ENCODE measurements around the gene KLF2.
"Not testable (repeated sequence)": the region's sequence is repeated elsewhere in the genome, so short reads cannot be mapped to it uniquely, and the experiment has no call there.

The KLF2 gene

DNA sequence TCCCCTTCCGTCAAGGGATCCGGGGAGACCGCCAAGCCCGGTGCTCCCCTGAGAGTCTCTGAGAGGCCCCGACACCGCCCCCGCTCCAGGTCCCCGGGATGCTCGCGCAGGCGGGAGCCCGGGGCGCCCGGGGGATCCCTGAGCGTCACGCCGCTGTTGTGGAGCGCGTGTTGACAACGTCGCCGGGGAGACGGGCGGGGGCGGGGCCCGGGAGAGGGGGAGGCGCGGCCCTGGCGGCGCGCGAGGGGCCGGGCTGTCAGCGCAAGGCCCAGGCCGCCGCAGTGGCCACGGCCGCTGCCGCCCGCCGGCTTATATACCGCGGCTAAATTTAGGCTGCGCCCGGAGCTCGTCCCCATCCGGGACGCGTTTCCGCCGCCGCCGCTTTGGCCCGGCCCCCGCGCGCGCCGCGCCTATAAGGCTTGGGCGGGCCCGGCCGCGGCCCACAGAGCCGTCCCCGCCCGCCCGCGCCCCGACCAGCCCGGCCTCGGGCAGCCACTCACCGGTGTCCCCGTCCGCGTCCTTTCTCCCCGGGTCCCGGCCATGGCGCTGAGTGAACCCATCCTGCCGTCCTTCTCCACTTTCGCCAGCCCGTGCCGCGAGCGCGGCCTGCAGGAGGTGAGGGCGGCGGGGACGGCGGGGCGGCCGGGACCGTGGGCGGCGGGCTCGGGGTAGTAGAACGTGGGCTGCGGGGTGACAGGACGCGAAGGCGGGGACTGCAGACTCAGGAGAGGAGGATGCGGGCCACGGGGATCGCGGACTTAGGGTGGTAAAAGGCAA lies at the start of gene KLF2:
KLF2 (plus strand) TSS at position 443 of the 777 bp plus-strand sequence; CDS start at position 541, 98 bp downstream.
- DNase-seq, result peak; percentile 70

GRCh38 chr19:16280306-16280705 lies 44.3 kb upstream of the KLF2 start:
- DNase-seq, result no peak

- DNase-seq, result no peak
Measured at GRCh38 chr19:16281743-16282142, 42.9 kb upstream of the KLF2 start.

- peak; percentile 76 for DNase-seq
Measured at GRCh38 chr19:16283210-16284061, 41.2 kb upstream of the KLF2 start.

DNA sequence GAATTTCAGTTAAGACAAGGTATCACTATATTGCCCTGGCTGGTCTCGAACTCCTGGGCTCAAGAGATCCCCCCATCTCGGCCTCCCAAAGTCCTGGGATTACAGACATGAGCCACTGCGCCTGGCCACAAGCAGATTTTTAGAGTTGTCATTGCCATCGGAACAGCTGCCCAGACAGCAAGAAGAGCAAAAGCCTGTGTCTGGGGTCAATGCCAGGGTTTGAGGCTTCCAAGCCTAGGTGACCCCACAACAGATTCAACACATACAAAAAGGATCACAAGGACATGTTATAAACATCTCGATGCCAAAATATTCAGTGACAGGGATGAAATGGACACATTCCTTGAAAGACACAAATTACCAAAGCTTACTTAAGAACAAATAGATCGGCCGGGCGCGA lies 40.1 kb upstream of the KLF2 start:
- no peak for DNase-seq

DNA sequence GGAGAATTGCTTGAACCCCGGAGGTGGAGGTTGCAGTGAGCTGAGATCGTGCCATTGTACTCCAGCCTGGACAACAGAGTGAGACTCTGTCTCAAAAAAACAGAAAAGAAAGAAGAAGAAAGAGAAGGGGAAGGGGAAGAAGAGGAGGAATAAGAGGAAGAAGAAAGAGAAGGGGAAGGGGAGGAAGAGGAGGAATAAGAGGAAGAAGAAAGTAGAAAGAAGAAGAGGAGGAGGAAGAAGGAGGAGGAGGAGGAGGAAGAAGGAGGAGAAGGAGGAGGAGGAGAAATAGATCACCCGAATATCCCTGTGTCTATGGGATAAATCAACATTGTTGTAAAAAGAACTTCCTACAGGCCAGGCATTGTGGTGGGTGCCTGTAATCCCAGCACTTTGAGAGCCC lies 39.5 kb upstream of the KLF2 start:
- not testable (repeated sequence) for DNase-seq

- no peak for DNase-seq
Measured at GRCh38 chr19:16285769-16286498, 38.7 kb upstream of the KLF2 start.

- DNase-seq, result no peak
Measured at GRCh38 chr19:16288544-16288943, 36.1 kb upstream of the KLF2 start.

GRCh38 chr19:16289594-16289993 lies 35.0 kb upstream of the KLF2 start:
- DNase-seq, result no peak

GRCh38 chr19:16290692-16291091 lies 33.9 kb upstream of the KLF2 start:
- no peak for DNase-seq

- no peak for DNase-seq
Measured at GRCh38 chr19:16293118-16294091, 31.2 kb upstream of the KLF2 start.

GRCh38 chr19:16295057-16295456 lies 29.6 kb upstream of the KLF2 start:
- no peak for DNase-seq

DNA sequence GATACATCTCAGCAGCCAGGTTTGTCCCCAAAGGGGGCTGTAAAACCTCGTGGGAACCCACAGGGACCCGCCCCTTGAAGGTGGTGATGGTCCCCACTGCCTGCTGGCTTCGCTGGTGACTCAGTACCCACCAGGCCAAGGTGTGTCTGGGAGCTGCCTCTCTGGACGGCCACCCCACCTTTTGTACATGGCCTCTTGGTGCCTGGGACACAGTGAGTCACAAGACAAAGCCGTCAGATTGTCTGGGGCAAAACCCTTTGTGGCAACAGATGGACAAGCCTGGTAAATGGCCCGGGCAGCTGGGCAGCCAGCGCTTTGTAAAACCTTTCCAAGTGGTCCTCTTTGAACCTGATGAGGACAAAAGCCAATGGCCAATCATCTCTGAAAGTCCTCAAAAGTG lies 27.9 kb upstream of the KLF2 start:
- DNase-seq, result no peak

GRCh38 chr19:16297575-16298178 lies 26.9 kb upstream of the KLF2 start:
- DNase-seq, result no peak

DNA sequence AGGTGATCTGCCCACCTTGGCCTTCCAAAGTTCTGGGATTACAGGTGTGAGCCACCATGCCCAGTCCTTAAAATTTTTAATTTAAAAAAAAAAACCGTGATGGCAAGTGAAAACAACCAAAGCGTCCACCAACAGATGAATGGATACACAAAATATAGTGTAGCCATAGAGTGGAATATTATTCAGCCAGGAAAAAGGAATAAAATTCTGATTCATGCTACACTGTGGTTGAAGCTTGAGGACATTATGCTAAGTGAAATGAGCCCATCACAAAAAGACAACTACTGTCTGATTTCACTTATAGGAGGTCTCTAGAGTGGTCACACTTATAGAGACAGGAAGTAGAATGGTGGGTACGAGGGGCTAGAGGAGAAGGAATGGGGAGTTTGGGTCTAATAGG lies 26.3 kb upstream of the KLF2 start:
- DNase-seq, result no peak

- no peak for DNase-seq
Measured at GRCh38 chr19:16301999-16302694, 22.5 kb upstream of the KLF2 start.

- DNase-seq, result no peak
Measured at GRCh38 chr19:16303755-16304154, 20.9 kb upstream of the KLF2 start.

DNA sequence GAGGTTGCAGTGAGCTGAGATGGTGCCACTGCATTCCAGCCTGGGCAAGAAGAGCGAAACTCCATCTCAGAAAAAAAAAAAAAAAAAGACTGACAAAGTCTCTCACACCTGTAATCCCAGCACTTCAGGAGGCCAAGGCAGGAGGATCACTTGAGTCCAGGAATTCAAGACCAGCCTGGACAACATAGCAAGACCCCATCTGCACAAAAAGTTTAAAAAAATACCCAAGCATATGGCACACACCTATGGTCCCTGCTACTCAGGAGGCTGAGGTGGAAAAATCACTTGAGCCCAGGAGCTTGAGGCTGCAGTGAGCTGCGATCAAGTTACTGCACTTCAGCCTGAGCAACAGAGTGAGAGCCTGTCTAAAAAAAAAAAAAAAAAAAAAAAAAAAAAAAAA lies 20.1 kb upstream of the KLF2 start:
- DNase-seq, result not testable (repeated sequence)

GRCh38 chr19:16305060-16305459 lies 19.6 kb upstream of the KLF2 start:
- not testable (repeated sequence) for DNase-seq

DNA sequence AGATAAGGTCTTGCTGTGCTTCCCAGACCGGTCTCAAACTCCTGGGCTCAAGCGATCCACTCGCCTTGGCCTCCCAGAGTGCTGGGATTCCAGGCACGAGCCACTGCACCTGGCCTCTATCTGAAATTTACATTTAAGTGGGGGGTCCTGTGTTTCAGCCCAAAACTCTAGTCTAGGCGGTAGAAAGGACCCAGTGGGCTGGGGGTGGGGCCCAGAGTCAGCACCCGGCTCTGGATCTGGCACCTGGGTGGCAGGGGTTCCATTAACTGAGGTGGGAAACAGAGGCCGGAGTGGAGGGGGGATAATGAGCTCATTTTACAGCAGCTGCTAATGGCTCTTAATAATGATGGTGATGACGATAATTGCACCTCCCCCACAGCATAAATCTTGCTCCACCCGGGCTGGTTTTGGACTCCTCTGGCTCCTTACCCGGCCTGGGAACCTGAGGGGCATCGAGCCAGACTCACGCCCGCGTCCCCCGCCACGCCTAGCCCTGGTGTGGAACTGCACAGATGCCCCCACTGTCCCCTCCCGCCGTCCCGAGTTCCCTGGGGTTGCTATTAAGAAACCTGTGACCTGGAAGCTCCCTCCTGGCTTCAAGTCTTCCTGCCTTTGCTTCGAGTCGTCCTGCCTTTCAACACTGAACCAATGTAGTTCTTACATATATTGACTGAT lies 17.8 kb upstream of the KLF2 start:
- no peak for DNase-seq
